Measurements from ENCODE around the gene POR.

- TF ChIP-seq CTCF (IDR thresholded peaks at IDR 0.05) (no peak), POLR2A (IDR thresholded peaks at IDR 0.05) (no peak), POLR2AphosphoS5 (IDR thresholded peaks at IDR 0.05) (no peak)
Measured at GRCh38 chr7:75906991-75907667, 7.8 kb upstream of the POR start.
